GM12801 (cell line): ENCODE results near the gene RNF167.

Experiments used
- TF ChIP-seq, protein P1 (sequence below): IDR thresholded peaks from one replicate; pipeline ENCODE4 v1.5.1; 2011; ENCODE audit warnings: control low read depth; ENCODE audit not compliant: insufficient read length; ENCODE audit errors: extremely low read depth

RNF167 gene

DNA sequence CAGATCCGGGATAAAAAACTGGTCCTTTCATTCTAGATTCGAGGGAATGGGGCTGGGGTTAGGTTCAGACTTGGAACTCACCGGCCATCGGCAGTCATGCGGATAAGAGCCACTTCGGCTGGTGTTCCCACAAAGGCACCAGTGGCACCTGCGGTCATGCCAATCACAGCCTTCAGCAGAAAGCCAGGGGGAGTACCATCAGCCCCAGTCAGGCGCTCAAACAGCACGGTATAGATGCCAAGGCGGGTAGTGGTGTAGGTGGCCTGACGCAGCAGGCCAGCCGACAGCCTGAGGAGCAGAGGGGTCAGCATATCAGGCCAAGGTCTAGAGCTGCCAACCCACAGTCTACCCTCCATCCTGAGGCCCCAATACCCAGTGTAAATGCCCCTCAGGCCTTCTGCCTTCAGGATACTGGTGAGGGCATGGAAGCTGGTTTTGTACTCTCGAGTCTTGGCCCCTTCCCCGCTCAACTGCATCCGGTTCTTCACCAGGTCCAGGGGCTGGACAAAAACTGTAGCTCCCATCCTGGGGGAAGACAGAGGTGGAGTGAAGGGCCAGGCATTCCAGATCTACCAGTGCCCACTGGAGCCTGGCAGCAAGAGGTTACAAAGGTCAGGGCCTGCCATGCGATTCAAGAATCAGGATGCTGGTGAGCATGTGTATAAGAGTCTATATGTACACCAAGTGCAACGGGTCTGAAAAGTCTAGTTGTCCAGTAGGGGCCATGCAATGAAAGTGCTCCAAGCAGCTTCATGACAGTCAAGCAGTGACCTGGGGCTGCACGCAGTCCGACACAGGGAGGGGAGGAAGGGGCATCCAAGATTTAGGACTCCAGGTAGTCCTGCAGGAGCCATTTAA is 1.2 kb upstream of the RNF167 start:
- TF ChIP-seq, protein P1, sequence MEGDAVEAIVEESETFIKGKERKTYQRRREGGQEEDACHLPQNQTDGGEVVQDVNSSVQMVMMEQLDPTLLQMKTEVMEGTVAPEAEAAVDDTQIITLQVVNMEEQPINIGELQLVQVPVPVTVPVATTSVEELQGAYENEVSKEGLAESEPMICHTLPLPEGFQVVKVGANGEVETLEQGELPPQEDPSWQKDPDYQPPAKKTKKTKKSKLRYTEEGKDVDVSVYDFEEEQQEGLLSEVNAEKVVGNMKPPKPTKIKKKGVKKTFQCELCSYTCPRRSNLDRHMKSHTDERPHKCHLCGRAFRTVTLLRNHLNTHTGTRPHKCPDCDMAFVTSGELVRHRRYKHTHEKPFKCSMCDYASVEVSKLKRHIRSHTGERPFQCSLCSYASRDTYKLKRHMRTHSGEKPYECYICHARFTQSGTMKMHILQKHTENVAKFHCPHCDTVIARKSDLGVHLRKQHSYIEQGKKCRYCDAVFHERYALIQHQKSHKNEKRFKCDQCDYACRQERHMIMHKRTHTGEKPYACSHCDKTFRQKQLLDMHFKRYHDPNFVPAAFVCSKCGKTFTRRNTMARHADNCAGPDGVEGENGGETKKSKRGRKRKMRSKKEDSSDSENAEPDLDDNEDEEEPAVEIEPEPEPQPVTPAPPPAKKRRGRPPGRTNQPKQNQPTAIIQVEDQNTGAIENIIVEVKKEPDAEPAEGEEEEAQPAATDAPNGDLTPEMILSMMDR: no peak

DNA sequence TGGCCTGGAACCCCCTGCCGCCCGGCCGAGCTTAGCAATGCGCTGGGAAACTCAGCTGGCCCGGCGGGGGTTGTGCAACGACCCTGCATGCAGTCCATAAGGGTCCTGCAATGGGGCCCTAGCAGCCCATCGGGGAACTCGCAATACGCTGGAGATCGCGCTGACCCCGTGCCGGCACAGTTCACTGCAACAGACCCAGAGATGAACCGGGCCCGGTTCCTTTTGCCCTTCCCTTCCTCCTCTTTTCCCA is 597 bp upstream of the RNF167 start:
- TF ChIP-seq, protein P1: no peak

DNA sequence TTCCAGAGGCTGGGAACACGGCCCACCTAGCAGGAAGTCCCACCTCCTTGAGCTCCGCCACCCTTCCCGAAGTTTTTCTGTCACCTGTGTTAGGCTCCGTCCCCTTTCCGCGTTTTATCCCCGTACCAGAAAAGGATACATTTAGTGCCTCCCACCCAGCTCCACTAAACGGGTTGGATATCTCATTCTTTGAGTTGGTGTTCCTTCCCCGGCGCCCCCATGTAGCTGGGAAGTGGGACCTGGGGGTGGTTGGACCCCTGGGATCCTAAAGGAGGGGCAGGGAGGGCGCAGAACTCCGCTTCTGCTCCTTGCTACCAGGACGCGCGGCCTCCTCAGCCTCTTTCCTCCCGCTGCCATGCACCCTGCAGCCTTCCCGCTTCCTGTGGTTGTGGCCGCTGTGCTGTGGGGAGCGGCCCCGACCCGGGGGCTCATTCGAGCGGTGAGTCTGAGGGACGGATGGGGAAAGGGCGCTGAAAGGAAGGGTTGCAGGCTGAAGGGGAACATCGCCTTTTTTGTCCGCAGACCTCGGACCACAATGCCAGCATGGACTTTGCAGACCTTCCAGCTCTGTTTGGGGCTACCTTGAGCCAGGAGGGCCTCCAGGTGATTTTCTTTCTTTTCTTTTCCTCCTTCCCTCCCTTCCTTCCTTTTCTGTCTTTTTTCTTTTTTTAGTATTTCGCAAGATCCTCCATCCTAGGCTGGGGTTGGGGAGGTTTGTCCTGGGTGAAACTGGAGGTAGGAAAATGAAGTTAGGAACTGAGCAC is 669 bp downstream of the RNF167 start:
- TF ChIP-seq, protein P1: no peak

DNA sequence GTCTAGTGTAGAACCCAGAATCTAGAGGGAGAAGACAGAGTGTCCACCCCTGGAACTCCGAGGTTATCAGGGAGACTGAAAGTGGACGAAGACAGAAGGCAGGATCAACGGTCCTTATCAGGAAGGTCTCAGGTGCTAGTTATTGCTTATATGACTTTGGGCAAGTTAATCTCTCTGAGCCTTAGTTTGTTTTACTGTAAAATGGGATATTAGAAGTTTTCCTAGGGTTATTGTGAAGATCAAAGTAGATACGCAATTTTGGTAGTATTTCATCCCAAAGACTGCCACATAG is 1.2 kb downstream of the RNF167 start:
- TF ChIP-seq, protein P1: no peak

DNA sequence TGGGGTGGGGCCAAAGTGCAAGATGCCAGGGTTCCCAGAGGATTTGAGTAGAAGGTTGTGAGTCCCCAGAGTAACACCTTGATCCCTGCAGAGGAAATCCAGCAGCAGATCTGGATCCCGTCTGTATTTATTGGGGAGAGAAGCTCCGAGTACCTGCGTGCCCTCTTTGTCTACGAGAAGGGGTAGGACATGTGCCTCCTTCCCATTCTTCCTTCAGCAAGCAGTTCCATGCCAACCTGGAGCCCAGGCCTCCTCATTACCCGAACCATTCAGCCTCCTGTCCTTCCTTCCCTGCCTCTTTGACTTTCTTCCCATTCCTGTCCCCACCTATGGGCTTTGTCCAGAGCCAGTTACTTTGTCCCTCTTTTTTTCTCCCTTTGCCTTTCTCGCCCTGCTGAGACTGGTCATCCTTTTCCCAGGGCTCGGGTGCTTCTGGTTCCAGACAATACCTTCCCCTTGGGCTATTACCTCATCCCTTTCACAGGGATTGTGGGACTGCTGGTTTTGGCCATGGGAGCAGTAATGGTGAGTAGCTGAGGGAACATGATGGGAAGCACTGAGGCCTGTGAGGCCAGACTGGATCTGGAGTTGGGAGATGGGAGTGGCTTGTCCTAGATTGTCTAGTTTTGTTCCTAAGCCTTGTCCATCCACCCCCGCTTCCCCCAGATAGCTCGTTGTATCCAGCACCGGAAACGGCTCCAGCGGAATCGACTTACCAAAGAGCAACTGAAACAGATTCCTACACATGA is 2.9 kb downstream of the RNF167 start:
- TF ChIP-seq, protein P1: no peak

DNA sequence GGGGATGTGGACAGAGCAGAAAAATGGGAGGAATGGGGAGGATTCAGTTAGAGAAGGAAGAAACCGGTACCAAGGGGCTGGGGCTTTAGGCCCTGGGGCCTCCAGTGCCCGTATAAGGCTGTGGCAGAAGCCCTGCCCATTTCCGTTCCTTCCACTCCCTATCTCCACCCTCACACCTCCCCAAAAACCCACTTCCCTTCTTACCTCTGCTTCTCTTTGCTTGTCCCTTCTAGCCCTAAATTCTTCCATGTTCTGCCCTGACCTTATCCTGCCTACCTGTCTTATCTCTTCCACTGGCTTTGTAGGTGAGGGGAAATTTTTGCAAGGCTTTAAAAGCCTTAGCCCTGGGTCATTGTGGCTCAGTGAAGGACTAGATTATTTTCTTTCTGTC is 4.1 kb downstream of the RNF167 start:
- TF ChIP-seq, protein P1: no peak

DNA sequence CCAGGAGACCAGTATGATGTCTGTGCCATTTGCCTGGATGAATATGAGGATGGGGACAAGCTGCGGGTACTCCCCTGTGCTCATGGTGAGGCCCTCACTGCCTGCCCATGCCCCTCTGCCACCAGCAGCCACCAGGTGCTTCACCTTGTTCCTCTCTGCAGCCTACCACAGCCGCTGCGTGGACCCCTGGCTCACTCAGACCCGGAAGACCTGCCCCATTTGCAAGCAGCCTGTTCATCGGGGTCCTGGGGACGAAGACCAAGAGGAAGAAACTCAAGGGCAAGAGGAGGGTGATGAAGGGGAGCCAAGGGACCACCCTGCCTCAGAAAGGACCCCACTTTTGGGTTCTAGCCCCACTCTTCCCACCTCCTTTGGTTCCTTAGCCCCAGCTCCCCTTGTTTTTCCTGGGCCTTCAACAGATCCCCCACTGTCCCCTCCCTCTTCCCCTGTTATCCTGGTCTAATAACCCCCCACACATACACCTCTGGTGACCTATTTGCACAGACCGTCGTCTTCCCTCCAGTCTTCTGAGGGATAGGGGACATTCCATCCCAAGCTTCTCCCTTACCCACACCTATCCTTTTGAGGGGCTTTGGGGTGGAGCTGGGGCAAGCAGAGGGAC is 4.6 kb downstream of the RNF167 start:
- TF ChIP-seq, protein P1: no peak
